AG04449 (cell line): ENCODE data around the gene SLF2.

Source experiments
- CTCF ChIA-PET: fragments of 350-600 bp; formaldehyde crosslinking; extraction: SDS; loops from one replicate; lab custom pipeline; 2021; ENCODE audit warnings: antibody characterized with exemption; lab: Yijun Ruan, JAX
- POLR2A ChIA-PET: fragments of 400-600, 350-600 bp; formaldehyde crosslinking; extraction: SDS; loops from one replicate; lab custom pipeline; 2020; ENCODE audit warnings: antibody characterized with exemption, inconsistent platforms; lab: Yijun Ruan, JAX
- DNase-seq: peaks from one replicate; pipeline ENCODE4 v3.0.0-alpha.2; 2010; ENCODE audit warnings: low read depth, low spot score
- H3K4me3 ChIP-seq: 2 replicates; pipeline ENCODE4 v1.5.1; 2011; ENCODE audit warnings: low read depth, mild to moderate bottlenecking, control low read depth, low read length
- CTCF ChIP-seq: IDR thresholded peaks from one replicate; pipeline ENCODE4 v1.5.1; 2011; ENCODE audit warnings: mild to moderate bottlenecking, moderate library complexity, low read length, control low read depth, inconsistent platforms; ENCODE audit not compliant: insufficient read depth; ENCODE audit errors: missing control alignments

SLF2 gene

GRCh38 chr10:100927266-100927665 lies 14.5 kb downstream of the SLF2 start:
- ChIA-PET CTCF (interaction anchor here (1.0 to 1.4 kb wide), 2 partner anchors 12 to 87 kb away, joined by 4 to 6 read pairs; no protein-coding TSS in a partner anchor), POLR2A (no interaction called here)
- no peak for DNase-seq
- H3K4me3 ChIP-seq, result no peak overlapping the region
- no peak for TF ChIP-seq CTCF

GRCh38 chr10:100928039-100928438 lies 15.3 kb downstream of the SLF2 start:
- no peak overlapping the region for H3K4me3 ChIP-seq
- CTCF ChIA-PET, result interaction anchor here (0.9 kb wide), 1 partner anchor 39 kb away, joined by 3 read pairs; no protein-coding TSS in a partner anchor
- POLR2A ChIA-PET, result no interaction called here
- no peak for DNase-seq
- no peak for TF ChIP-seq CTCF

- no peak for DNase-seq
- no peak overlapping the region for H3K4me3 ChIP-seq
- CTCF ChIA-PET, result interaction anchor here (0.9 to 1.7 kb wide), 3 partner anchors 10 to 52 kb away, joined by 3 to 5 read pairs (median 4); no protein-coding TSS in a partner anchor
- POLR2A ChIA-PET, result no interaction called here
- TF ChIP-seq CTCF, result no peak
Measured at GRCh38 chr10:100930368-100930767, 17.6 kb downstream of the SLF2 start.

- no peak overlapping the region for H3K4me3 ChIP-seq
- POLR2A ChIA-PET, result no interaction called here
- TF ChIP-seq CTCF, result peak; percentile 40
- DNase-seq, result no peak
- CTCF ChIA-PET, result interaction anchor here (1.0 to 1.7 kb wide), 5 partner anchors 9 to 80 kb away, joined by 3 to 5 read pairs (median 4); no protein-coding TSS in a partner anchor
Measured at GRCh38 chr10:100934084-100934659, 21.4 kb downstream of the SLF2 start.

- POLR2A ChIA-PET, result interaction anchor here (0.6 kb wide), 1 partner anchor 18 kb away, joined by 3 read pairs; no protein-coding TSS in a partner anchor
- DNase-seq, result peak; percentile 46
- H3K4me3 ChIP-seq, result no peak overlapping the region
- CTCF ChIA-PET, result interaction anchor here (1.3 kb wide), 1 partner anchor 9 kb away, joined by 5 read pairs; no protein-coding TSS in a partner anchor
- no peak for TF ChIP-seq CTCF
Measured at GRCh38 chr10:100939763-100940344, 27.1 kb downstream of the SLF2 start.

GRCh38 chr10:100942229-100942628 lies 29.5 kb downstream of the SLF2 start:
- TF ChIP-seq CTCF, result no peak
- POLR2A ChIA-PET, result no interaction called here
- no peak overlapping the region for H3K4me3 ChIP-seq
- DNase-seq, result no peak
- CTCF ChIA-PET, result interaction anchor here (1.3 to 2.2 kb wide), 4 partner anchors 8 to 72 kb away, joined by 3 to 5 read pairs (median 4); no protein-coding TSS in a partner anchor
